ENCODE results near the gene EGFLAM. TPM values are rescaled to one million over a fixed set of nuclear protein-coding genes. Genes with fewer than 3 reads are reported as not detected.

EGFLAM gene
- total RNA-seq, 1 donor from 2014 or later, result 13.2 TPM

DNA sequence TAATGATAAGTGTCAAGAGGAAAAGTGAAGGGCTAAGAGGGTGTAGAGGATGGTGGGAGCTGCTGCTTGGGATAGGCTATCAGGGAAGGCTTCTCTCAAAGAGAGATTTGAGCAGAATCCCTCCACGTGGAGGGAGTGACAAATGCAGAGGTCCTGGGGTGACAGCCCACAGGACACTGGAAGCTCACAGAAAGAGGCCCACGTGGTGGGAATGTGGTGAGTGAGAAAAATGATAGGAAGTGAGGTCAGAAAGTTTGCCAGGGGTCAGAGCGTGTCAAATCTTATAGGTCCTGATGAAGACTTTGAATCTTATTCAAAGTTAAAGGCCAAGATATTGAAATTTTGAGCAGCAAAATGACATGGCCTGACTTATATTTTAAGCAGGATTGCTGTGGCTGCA, 125.3 kb downstream of the EGFLAM start:
- DNase-seq, result no peak
- TF ChIP-seq, protein P1, sequence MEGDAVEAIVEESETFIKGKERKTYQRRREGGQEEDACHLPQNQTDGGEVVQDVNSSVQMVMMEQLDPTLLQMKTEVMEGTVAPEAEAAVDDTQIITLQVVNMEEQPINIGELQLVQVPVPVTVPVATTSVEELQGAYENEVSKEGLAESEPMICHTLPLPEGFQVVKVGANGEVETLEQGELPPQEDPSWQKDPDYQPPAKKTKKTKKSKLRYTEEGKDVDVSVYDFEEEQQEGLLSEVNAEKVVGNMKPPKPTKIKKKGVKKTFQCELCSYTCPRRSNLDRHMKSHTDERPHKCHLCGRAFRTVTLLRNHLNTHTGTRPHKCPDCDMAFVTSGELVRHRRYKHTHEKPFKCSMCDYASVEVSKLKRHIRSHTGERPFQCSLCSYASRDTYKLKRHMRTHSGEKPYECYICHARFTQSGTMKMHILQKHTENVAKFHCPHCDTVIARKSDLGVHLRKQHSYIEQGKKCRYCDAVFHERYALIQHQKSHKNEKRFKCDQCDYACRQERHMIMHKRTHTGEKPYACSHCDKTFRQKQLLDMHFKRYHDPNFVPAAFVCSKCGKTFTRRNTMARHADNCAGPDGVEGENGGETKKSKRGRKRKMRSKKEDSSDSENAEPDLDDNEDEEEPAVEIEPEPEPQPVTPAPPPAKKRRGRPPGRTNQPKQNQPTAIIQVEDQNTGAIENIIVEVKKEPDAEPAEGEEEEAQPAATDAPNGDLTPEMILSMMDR (IDR thresholded peaks at IDR 0.05; ENCODE audit: partially characterized antibody, unreplicated experiment), result no peak
- H3K4me1 Mint-ChIP-seq (ENCODE audit: low read depth, unreplicated experiment), result peaks cover 16% of the 10 kb centered on the region
- H3K27me3 Mint-ChIP-seq (ENCODE audit: unreplicated experiment), result peaks cover 2% of the 10 kb centered on the region
- no peaks in the 10 kb centered on the region for H3K9me3 Mint-ChIP-seq (ENCODE audit: unreplicated experiment)
- no peaks in the 10 kb centered on the region for H3K36me3 Mint-ChIP-seq (ENCODE audit: unreplicated experiment)
- H3K27ac Mint-ChIP-seq (ENCODE audit: unreplicated experiment), result no peak overlapping the region
- no peak overlapping the region for H3K4me3 Mint-ChIP-seq (ENCODE audit: unreplicated experiment)

DNA sequence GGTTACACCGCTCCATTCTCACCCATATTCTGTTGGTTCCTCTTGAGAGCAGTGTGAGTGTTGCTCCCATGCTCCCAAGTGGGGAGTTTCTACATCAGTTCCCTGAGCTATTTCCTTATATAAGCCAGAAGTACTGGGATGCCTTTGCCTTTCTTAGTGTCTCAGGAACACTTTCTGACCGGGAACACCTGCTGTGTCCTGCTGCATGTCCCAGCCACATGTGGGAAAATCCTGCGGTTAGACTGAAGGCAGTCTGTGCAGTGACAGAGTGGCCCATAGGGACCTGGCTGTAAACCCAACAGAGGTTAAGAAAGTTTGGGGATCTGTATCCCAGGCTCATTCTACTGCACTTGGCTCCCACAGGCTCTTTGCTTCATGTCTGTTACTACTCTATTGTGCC, 126.0 kb downstream of the EGFLAM start:
- H3K4me3 Mint-ChIP-seq (ENCODE audit: unreplicated experiment), result no peak overlapping the region
- no peaks in the 10 kb centered on the region for H3K9me3 Mint-ChIP-seq (ENCODE audit: unreplicated experiment)
- peaks cover 12% of the 10 kb centered on the region for H3K4me1 Mint-ChIP-seq (ENCODE audit: low read depth, unreplicated experiment)
- DNase-seq, result no peak
- H3K27me3 Mint-ChIP-seq (ENCODE audit: unreplicated experiment), result peaks cover 2% of the 10 kb centered on the region
- H3K27ac Mint-ChIP-seq (ENCODE audit: unreplicated experiment), result no peak overlapping the region
- TF ChIP-seq, protein P1 (IDR thresholded peaks at IDR 0.05; ENCODE audit: partially characterized antibody, unreplicated experiment), result no peak
- no peaks in the 10 kb centered on the region for H3K36me3 Mint-ChIP-seq (ENCODE audit: unreplicated experiment)

DNA sequence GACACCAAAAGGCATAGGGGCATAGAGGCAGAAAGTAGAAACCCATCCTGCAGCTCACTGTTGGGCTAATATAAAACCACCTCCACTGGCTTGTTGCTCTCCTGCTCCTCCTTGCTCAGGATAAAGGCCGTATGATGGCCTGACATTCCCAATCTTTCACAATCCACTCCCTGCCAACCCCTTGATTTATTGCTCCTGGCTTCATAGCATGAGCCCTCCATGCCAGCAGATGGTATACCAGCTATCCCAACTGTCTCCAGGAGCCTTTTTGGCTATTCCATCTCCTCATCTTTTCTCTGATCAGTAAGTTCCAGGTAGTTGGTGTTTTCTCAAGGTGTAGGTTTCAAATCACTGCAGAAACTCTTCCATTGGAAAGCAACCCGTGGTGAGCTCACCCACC, 128.8 kb downstream of the EGFLAM start:
- Mint-ChIP-seq H3K4me1 (ENCODE audit: low read depth, unreplicated experiment) (peaks cover 2% of the 10 kb centered on the region), H3K36me3 (ENCODE audit: unreplicated experiment) (no peaks in the 10 kb centered on the region), H3K27ac (ENCODE audit: unreplicated experiment) (no peak overlapping the region), H3K9me3 (ENCODE audit: unreplicated experiment) (no peaks in the 10 kb centered on the region), H3K27me3 (ENCODE audit: unreplicated experiment) (no peaks in the 10 kb centered on the region), H3K4me3 (ENCODE audit: unreplicated experiment) (no peak overlapping the region)
- DNase-seq, result no peak
- TF ChIP-seq, protein P1 (IDR thresholded peaks at IDR 0.05; ENCODE audit: partially characterized antibody, unreplicated experiment), result no peak

DNA sequence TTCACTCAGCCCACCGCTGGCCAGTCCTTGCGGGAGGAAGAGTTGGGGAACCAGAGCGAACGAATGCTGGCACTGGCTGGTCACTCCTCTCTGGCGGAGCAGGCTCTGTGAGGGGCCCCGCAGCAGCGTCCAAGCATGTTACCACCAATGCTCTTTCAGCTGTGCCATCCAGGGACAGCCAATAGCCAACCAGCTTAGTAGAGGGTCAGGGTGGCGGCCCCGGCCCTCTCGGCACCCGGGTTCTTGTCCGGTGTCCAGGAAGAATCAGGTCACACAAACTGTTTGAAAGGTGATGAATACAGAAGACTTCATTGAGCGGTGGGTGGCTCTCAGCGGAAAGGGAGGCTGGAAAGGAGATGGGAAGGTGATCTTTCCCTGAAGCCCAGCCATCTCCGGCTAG, 135.3 kb downstream of the EGFLAM start:
- Mint-ChIP-seq H3K9me3 (ENCODE audit: unreplicated experiment) (peaks cover 1% of the 10 kb centered on the region), H3K27ac (ENCODE audit: unreplicated experiment) (no peak overlapping the region), H3K36me3 (ENCODE audit: unreplicated experiment) (no peaks in the 10 kb centered on the region), H3K27me3 (ENCODE audit: unreplicated experiment) (no peaks in the 10 kb centered on the region), H3K4me3 (ENCODE audit: unreplicated experiment) (no peak overlapping the region), H3K4me1 (ENCODE audit: low read depth, unreplicated experiment) (peaks cover 3% of the 10 kb centered on the region)
- no peak for DNase-seq
- TF ChIP-seq, protein P1 (IDR thresholded peaks at IDR 0.05; ENCODE audit: partially characterized antibody, unreplicated experiment), result no peak

DNA sequence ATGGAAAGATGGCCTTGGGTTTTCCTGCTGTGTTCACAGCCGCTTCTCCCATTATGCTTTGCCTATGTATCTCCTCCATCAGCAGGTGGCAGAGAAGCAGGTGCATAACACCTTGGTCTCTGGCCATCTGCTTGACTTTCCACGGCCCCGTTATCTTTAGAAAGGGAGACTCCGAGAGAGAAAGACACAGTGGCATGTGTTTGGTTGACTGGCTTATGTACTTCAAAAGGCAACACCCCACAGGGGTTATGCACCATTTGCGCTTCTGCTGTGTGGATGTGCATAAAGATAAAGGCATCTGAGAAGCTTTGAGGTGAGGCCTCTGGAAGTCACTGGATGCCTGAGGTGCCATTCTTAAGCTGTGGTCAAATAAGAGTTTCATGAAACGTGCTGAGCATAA, 138.4 kb downstream of the EGFLAM start:
- Mint-ChIP-seq H3K27ac (ENCODE audit: unreplicated experiment) (no peak overlapping the region), H3K36me3 (ENCODE audit: unreplicated experiment) (no peaks in the 10 kb centered on the region), H3K27me3 (ENCODE audit: unreplicated experiment) (no peaks in the 10 kb centered on the region), H3K4me1 (ENCODE audit: low read depth, unreplicated experiment) (peaks cover 3% of the 10 kb centered on the region), H3K9me3 (ENCODE audit: unreplicated experiment) (peaks cover 1% of the 10 kb centered on the region), H3K4me3 (ENCODE audit: unreplicated experiment) (no peak overlapping the region)
- TF ChIP-seq, protein P1 (IDR thresholded peaks at IDR 0.05; ENCODE audit: partially characterized antibody, unreplicated experiment), result no peak
- DNase-seq, result no peak
